ENCODE data around the gene DDAH1. TPM values are rescaled to one million over a fixed set of nuclear protein-coding genes. Genes with fewer than 3 reads are reported as not detected.
A peak's percentile ranks its signal among the peaks of the same experiment; 100 is the strongest.

Gene DDAH1
- total RNA-seq, 1 experiment from 2014 or later, result 7.9 TPM

- ChIA-PET CTCF (interaction anchor here (0.7 to 0.8 kb wide), 2 partner anchors 110 to 113 kb away, joined by 3 read pairs; partner anchors contain the start of gene CCN1), POLR2A (no interaction called here)
- no peak for TF ChIP-seq CTCF (IDR thresholded peaks at IDR 0.05; ENCODE audit: unreplicated experiment)
- no peaks in the 10 kb centered on the region for H3K36me3 Mint-ChIP-seq (ENCODE audit: insufficient read depth, unreplicated experiment)
- H3K27me3 Mint-ChIP-seq (ENCODE audit: insufficient read depth, unreplicated experiment), result no peaks in the 10 kb centered on the region
- peaks cover 11% of the 10 kb centered on the region for H3K4me1 Mint-ChIP-seq (ENCODE audit: insufficient read depth, unreplicated experiment)
- no peak overlapping the region for H3K27ac Mint-ChIP-seq (ENCODE audit: low read depth, unreplicated experiment)
- no TSS peak for BruUV-seq (replicated peaks)
- intact Hi-C loops (cut with micrococcal nuclease), result loop anchor here (10.0 kb wide), 1 partner anchor 143 kb away; no protein-coding TSS in a partner anchor
- DNase-seq (ENCODE audit: unreplicated experiment), result no peak
- no peak overlapping the region for H3K4me3 Mint-ChIP-seq (ENCODE audit: unreplicated experiment)
- no peaks in the 10 kb centered on the region for H3K9me3 Mint-ChIP-seq (ENCODE audit: unreplicated experiment)
These were observed 3.1 kb upstream of the DDAH1 start for GRCh38 chr1:85467929-85468540.

GRCh38 chr1:85467036-85467435 is 2.1 kb upstream of the DDAH1 start:
- no peaks in the 10 kb centered on the region for H3K27me3 Mint-ChIP-seq (ENCODE audit: insufficient read depth, unreplicated experiment)
- intact Hi-C loops (cut with micrococcal nuclease), result loop anchor here (10.0 kb wide), 1 partner anchor 142 kb away; no protein-coding TSS in a partner anchor
- H3K4me3 Mint-ChIP-seq (ENCODE audit: unreplicated experiment), result no peak overlapping the region
- H3K4me1 Mint-ChIP-seq (ENCODE audit: insufficient read depth, unreplicated experiment), result peaks cover 11% of the 10 kb centered on the region
- no peak for DNase-seq (ENCODE audit: unreplicated experiment)
- no peak for TF ChIP-seq CTCF (IDR thresholded peaks at IDR 0.05; ENCODE audit: unreplicated experiment)
- no peaks in the 10 kb centered on the region for H3K9me3 Mint-ChIP-seq (ENCODE audit: unreplicated experiment)
- POLR2A ChIA-PET, result interaction anchor here (2.2 kb wide), 1 partner anchor 18 kb away, joined by 6 read pairs; no protein-coding TSS in a partner anchor
- no TSS peak for BruUV-seq (replicated peaks)
- no peaks in the 10 kb centered on the region for H3K36me3 Mint-ChIP-seq (ENCODE audit: insufficient read depth, unreplicated experiment)
- H3K27ac Mint-ChIP-seq (ENCODE audit: low read depth, unreplicated experiment), result no peak overlapping the region
- CTCF ChIA-PET, result interaction anchor here (0.6 to 0.7 kb wide), 3 partner anchors 111 to 1086 kb away, joined by 3 read pairs; no protein-coding TSS in a partner anchor

GRCh38 chr1:85465786-85466134 is 801 bp upstream of the DDAH1 start:
- intact Hi-C loops (cut with micrococcal nuclease), result loop anchor here (2.0 to 10.0 kb wide), 2 partner anchors 59 to 141 kb away; no protein-coding TSS in a partner anchor
- H3K9me3 Mint-ChIP-seq (ENCODE audit: unreplicated experiment), result no peaks in the 10 kb centered on the region
- TF ChIP-seq CTCF (IDR thresholded peaks at IDR 0.05; ENCODE audit: unreplicated experiment), result no peak
- H3K27ac Mint-ChIP-seq (ENCODE audit: low read depth, unreplicated experiment), result no peak overlapping the region
- DNase-seq (ENCODE audit: unreplicated experiment), result no peak
- H3K4me1 Mint-ChIP-seq (ENCODE audit: insufficient read depth, unreplicated experiment), result peaks cover 11% of the 10 kb centered on the region
- no peaks in the 10 kb centered on the region for H3K36me3 Mint-ChIP-seq (ENCODE audit: insufficient read depth, unreplicated experiment)
- no peaks in the 10 kb centered on the region for H3K27me3 Mint-ChIP-seq (ENCODE audit: insufficient read depth, unreplicated experiment)
- peak overlapping the region; percentile 57 for H3K4me3 Mint-ChIP-seq (ENCODE audit: unreplicated experiment)
- ChIA-PET POLR2A (interaction anchor here (0.7 to 2.2 kb wide), 13 partner anchors 8 to 206 kb away, joined by 3 to 16 read pairs (median 5); partner anchors contain the start of genes BCL10, C1orf52 and CCN1), CTCF (interaction anchor here (0.8 to 1.9 kb wide), 7 partner anchors 13 to 226 kb away, joined by 3 to 10 read pairs (median 4); partner anchors contain the start of gene CCN1)
- BruUV-seq (replicated peaks), result no TSS peak

- DNase-seq (ENCODE audit: unreplicated experiment), result peak; percentile 53
- POLR2A ChIA-PET, result interaction anchor here (0.5 to 2.2 kb wide), 19 partner anchors 9 to 237 kb away, joined by 3 to 16 read pairs (median 5); partner anchors contain the start of genes BCL10, C1orf52 and CCN1
- no peaks in the 10 kb centered on the region for H3K9me3 Mint-ChIP-seq (ENCODE audit: unreplicated experiment)
- no peak for TF ChIP-seq CTCF (IDR thresholded peaks at IDR 0.05; ENCODE audit: unreplicated experiment)
- no peak overlapping the region for H3K27ac Mint-ChIP-seq (ENCODE audit: low read depth, unreplicated experiment)
- H3K4me3 Mint-ChIP-seq (ENCODE audit: unreplicated experiment), result peak overlapping the region; percentile 57
- BruUV-seq (replicated peaks), result TSS peak; percentile 17
- CTCF ChIA-PET, result interaction anchor here (0.7 to 1.9 kb wide), 8 partner anchors 12 to 179 kb away, joined by 3 to 10 read pairs (median 4); partner anchors contain the start of gene CCN1
- no peaks in the 10 kb centered on the region for H3K27me3 Mint-ChIP-seq (ENCODE audit: insufficient read depth, unreplicated experiment)
- H3K36me3 Mint-ChIP-seq (ENCODE audit: insufficient read depth, unreplicated experiment), result no peaks in the 10 kb centered on the region
- intact Hi-C loops (cut with micrococcal nuclease), result loop anchor here (2.0 to 10.0 kb wide), 2 partner anchors 58 to 140 kb away; no protein-coding TSS in a partner anchor
- H3K4me1 Mint-ChIP-seq (ENCODE audit: insufficient read depth, unreplicated experiment), result peaks cover 11% of the 10 kb centered on the region
These were observed 361 bp downstream of the DDAH1 start for GRCh38 chr1:85464497-85465098.
